Measurements from ENCODE around the gene EFNA5. TPM values are rescaled to one million over a fixed set of nuclear protein-coding genes. Genes with fewer than 3 reads are reported as not detected.

The EFNA5 gene
- total and polyA plus RNA-seq, 2 experiments from 2014 or later = 0.64 to 0.86 TPM

GRCh38 chr5:107687404-107687803 is 16.7 kb upstream of the EFNA5 start:
- Histone ChIP-seq H3K4me1 (ENCODE audit: insufficient read depth) (no peaks in the 10 kb centered on the region), H3K9me3 (ENCODE audit: low read depth) (no peaks in the 10 kb centered on the region), H3K79me2 (ENCODE audit: insufficient read depth) (no peaks in the 10 kb centered on the region), H4K20me1 (ENCODE audit: insufficient read depth) (no peaks in the 10 kb centered on the region), H3K36me3 (ENCODE audit: low read depth) (no peaks in the 10 kb centered on the region), H3K27me3 (replicated peaks; ENCODE audit: insufficient read depth) (no peaks in the 10 kb centered on the region), H3K9me2 (ENCODE audit: insufficient read depth) (no peaks in the 10 kb centered on the region), H3K9ac (no peak overlapping the region), H3K4me2 (ENCODE audit: unreplicated experiment) (no peak overlapping the region), H3F3A (ENCODE audit: insufficient read depth) (no peaks in the 10 kb centered on the region), H3K27ac (no peak overlapping the region), H2AFZ (no peak overlapping the region), H3K4me3 (no peak overlapping the region)
- in situ Hi-C loops (cut with MboI) = no loop called here
- DNase-seq = no peak
- 63 to 81% methylated on average over 1 of the region's 1 CpG for WGBS, 2 experiments (ENCODE audit: low coverage in 1 of 2, low lambda C conversion rate in 2 of 2, missing lambda C conversion rate in 2 of 2)
- TF ChIP-seq EZH2 (IDR thresholded peaks at IDR 0.05; ENCODE audit: insufficient read depth, poor library complexity, severe bottlenecking) (no peak), EZH2phosphoT487 (IDR thresholded peaks at IDR 0.05; ENCODE audit: insufficient read depth, low read depth) (no peak)

DNA sequence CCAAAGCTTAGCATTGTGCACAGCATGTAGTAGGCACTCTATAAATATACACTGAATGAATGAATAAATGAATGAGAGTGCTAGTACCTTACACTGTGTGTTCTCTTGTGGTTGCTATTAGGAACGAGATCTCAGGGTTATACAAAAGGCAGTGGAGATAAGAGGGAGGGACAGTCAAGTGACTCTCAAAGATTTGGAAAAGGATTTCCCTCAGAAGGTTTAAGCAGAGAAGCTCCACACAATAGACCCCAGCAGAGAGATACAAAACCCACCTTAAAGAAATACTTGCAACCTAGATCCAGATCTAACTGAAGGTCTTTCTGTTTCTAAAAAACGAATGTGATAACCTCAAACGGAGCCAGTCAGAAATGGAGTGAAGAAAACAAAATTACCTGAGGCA is 11.8 kb upstream of the EFNA5 start:
- 61 to 70% methylated on average over 3 of the region's 3 CpGs for WGBS, 2 experiments (ENCODE audit: low coverage in 1 of 2, low lambda C conversion rate in 2 of 2, missing lambda C conversion rate in 2 of 2)
- Histone ChIP-seq H3K9ac (no peak overlapping the region), H3K4me1 (ENCODE audit: insufficient read depth) (no peaks in the 10 kb centered on the region), H3K4me2 (ENCODE audit: unreplicated experiment) (no peak overlapping the region), H3K79me2 (ENCODE audit: insufficient read depth) (no peaks in the 10 kb centered on the region), H3K27ac (no peak overlapping the region), H3K27me3 (replicated peaks; ENCODE audit: insufficient read depth) (no peaks in the 10 kb centered on the region; the same call in 1 of the 2 replicates), H3K9me3 (ENCODE audit: low read depth) (no peaks in the 10 kb centered on the region), H3K36me3 (ENCODE audit: low read depth) (no peaks in the 10 kb centered on the region), H3K4me3 (no peak overlapping the region), H3F3A (ENCODE audit: insufficient read depth) (no peaks in the 10 kb centered on the region), H2AFZ (no peak overlapping the region), H3K9me2 (ENCODE audit: insufficient read depth) (no peaks in the 10 kb centered on the region), H4K20me1 (ENCODE audit: insufficient read depth) (no peaks in the 10 kb centered on the region)
- in situ Hi-C loops (cut with MboI) = no loop called here
- TF ChIP-seq EZH2phosphoT487 (IDR thresholded peaks at IDR 0.05; ENCODE audit: insufficient read depth, low read depth) (no peak), EZH2 (IDR thresholded peaks at IDR 0.05; ENCODE audit: insufficient read depth, poor library complexity, severe bottlenecking) (no peak)
- no peak for DNase-seq

GRCh38 chr5:107680799-107681198 is 10.1 kb upstream of the EFNA5 start:
- Histone ChIP-seq H3K9me2 (ENCODE audit: insufficient read depth) (no peaks in the 10 kb centered on the region), H3K9ac (no peak overlapping the region), H3K79me2 (ENCODE audit: insufficient read depth) (no peaks in the 10 kb centered on the region), H2AFZ (no peak overlapping the region), H3K27me3 (replicated peaks; ENCODE audit: insufficient read depth) (no peaks in the 10 kb centered on the region; the same call in 1 of the 2 replicates), H3F3A (ENCODE audit: insufficient read depth) (no peaks in the 10 kb centered on the region), H3K27ac (no peak overlapping the region), H3K36me3 (ENCODE audit: low read depth) (no peaks in the 10 kb centered on the region), H3K4me2 (ENCODE audit: unreplicated experiment) (no peak overlapping the region), H4K20me1 (ENCODE audit: insufficient read depth) (no peaks in the 10 kb centered on the region), H3K4me3 (no peak overlapping the region), H3K9me3 (ENCODE audit: low read depth) (no peaks in the 10 kb centered on the region), H3K4me1 (ENCODE audit: insufficient read depth) (no peaks in the 10 kb centered on the region)
- WGBS, 2 experiments (ENCODE audit: low coverage in 1 of 2, low lambda C conversion rate in 2 of 2, missing lambda C conversion rate in 2 of 2) = 69 to 73% methylated on average over 4 of the region's 4 CpGs
- no peak for TF ChIP-seq EZH2 (IDR thresholded peaks at IDR 0.05; ENCODE audit: insufficient read depth, poor library complexity, severe bottlenecking)
- no peak for TF ChIP-seq EZH2phosphoT487 (IDR thresholded peaks at IDR 0.05; ENCODE audit: insufficient read depth, low read depth)
- in situ Hi-C loops (cut with MboI) = no loop called here
- DNase-seq = no peak

DNA sequence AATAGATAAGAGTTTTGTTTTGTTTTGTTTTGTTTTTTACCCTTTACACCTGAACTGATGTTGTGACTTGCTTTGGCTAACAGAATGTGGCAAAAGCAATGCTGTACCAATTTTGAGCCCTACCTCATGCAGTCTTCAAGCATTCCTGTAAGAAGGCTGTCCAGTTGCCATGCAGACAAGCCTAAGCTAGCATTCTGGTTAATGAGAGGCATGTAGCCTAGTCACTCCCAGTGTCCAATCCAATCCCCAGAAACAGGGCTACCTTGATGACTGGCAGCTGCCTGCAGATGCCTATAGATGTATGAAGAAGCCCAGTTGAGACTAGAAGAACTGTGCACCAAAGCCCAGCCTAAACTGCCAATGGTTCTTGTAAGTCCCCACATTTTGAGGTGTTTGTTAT is 9.4 kb upstream of the EFNA5 start:
- H3K79me2 ChIP-seq (ENCODE audit: insufficient read depth) = no peaks in the 10 kb centered on the region
- no peak overlapping the region for H3K4me3 ChIP-seq
- in situ Hi-C loops (cut with MboI) = no loop called here
- H3K9me3 ChIP-seq (ENCODE audit: low read depth) = no peaks in the 10 kb centered on the region
- H3K9ac ChIP-seq = no peak overlapping the region
- H3K4me1 ChIP-seq (ENCODE audit: insufficient read depth) = no peaks in the 10 kb centered on the region
- no peak overlapping the region for H2AFZ ChIP-seq
- no peak for DNase-seq
- TF ChIP-seq EZH2 (IDR thresholded peaks at IDR 0.05; ENCODE audit: insufficient read depth, poor library complexity, severe bottlenecking) = no peak
- TF ChIP-seq EZH2phosphoT487 (IDR thresholded peaks at IDR 0.05; ENCODE audit: insufficient read depth, low read depth) = no peak
- peaks cover 2% of the 10 kb centered on the region; the same call in 1 of the 2 replicates for H3K27me3 ChIP-seq (replicated peaks; ENCODE audit: insufficient read depth)
- no peaks in the 10 kb centered on the region for H4K20me1 ChIP-seq (ENCODE audit: insufficient read depth)
- no peak overlapping the region for H3K27ac ChIP-seq
- no peak overlapping the region for H3K4me2 ChIP-seq (ENCODE audit: unreplicated experiment)
- H3K9me2 ChIP-seq (ENCODE audit: insufficient read depth) = no peaks in the 10 kb centered on the region
- no peaks in the 10 kb centered on the region for H3K36me3 ChIP-seq (ENCODE audit: low read depth)
- no peaks in the 10 kb centered on the region for H3F3A ChIP-seq (ENCODE audit: insufficient read depth)

GRCh38 chr5:107676702-107677101 is 6.0 kb upstream of the EFNA5 start:
- H3K27ac ChIP-seq = no peak overlapping the region
- H4K20me1 ChIP-seq (ENCODE audit: insufficient read depth) = no peaks in the 10 kb centered on the region
- no peaks in the 10 kb centered on the region for H3F3A ChIP-seq (ENCODE audit: insufficient read depth)
- DNase-seq = no peak
- no peaks in the 10 kb centered on the region for H3K36me3 ChIP-seq (ENCODE audit: low read depth)
- H3K9me3 ChIP-seq (ENCODE audit: low read depth) = no peaks in the 10 kb centered on the region
- no peak overlapping the region for H3K4me2 ChIP-seq (ENCODE audit: unreplicated experiment)
- H2AFZ ChIP-seq = no peak overlapping the region
- in situ Hi-C loops (cut with MboI) = no loop called here
- H3K27me3 ChIP-seq (replicated peaks; ENCODE audit: insufficient read depth) = peaks cover 7% of the 10 kb centered on the region
- H3K79me2 ChIP-seq (ENCODE audit: insufficient read depth) = no peaks in the 10 kb centered on the region
- H3K4me1 ChIP-seq (ENCODE audit: insufficient read depth) = peaks cover 8% of the 10 kb centered on the region; the same call in 1 of the 2 replicates
- no peak overlapping the region for H3K9ac ChIP-seq
- TF ChIP-seq EZH2 (IDR thresholded peaks at IDR 0.05; ENCODE audit: insufficient read depth, poor library complexity, severe bottlenecking) = no peak
- TF ChIP-seq EZH2phosphoT487 (IDR thresholded peaks at IDR 0.05; ENCODE audit: insufficient read depth, low read depth) = no peak
- H3K4me3 ChIP-seq = no peak overlapping the region
- H3K9me2 ChIP-seq (ENCODE audit: insufficient read depth) = no peaks in the 10 kb centered on the region
